Measurements from ENCODE around the gene CARMIL3. TPM values are rescaled to one million over a fixed set of nuclear protein-coding genes. Genes with fewer than 3 reads are reported as not detected.
A peak's percentile ranks its signal among the peaks of the same experiment; 100 is the strongest.

The CARMIL3 gene
- total RNA-seq, 1 donor from 2014 or later = 3.9 TPM

GRCh38 chr14:24080142-24080530, 28.3 kb downstream of the CARMIL3 start:
- Mint-ChIP-seq H3K4me3 (peak overlapping the region; percentile 44), H3K4me1 (peaks cover 42% of the 10 kb centered on the region), H3K27me3 (no peaks in the 10 kb centered on the region), H3K9me3 (no peaks in the 10 kb centered on the region), H3K36me3 (ENCODE audit: low read depth) (no peaks in the 10 kb centered on the region), H3K27ac (peak overlapping the region; percentile 83)
- intact Hi-C loops (cut with micrococcal nuclease) = loop anchor here (2.0 kb wide), 2 partner anchors 67 to 351 kb away; partner anchors contain the start of genes PSME2 and RNF31
- CTCF ChIA-PET = interaction anchor here (1.1 to 4.0 kb wide), 7 partner anchors 10 to 46 kb away, joined by 3 to 24 read pairs (median 7); partner anchors contain the start of genes CARMIL3 and PCK2
- DNase-seq (no peak), ATAC-seq (ENCODE audit: low read depth) (no peak)
- POLR2A ChIA-PET = interaction anchor here (0.8 to 5.1 kb wide), 10 partner anchors 10 to 162 kb away, joined by 3 to 111 read pairs (median 12); partner anchors contain the start of genes DCAF11, EMC9, IRF9 and NRL
- no peak for TF ChIP-seq CTCF (IDR thresholded peaks at IDR 0.05)

GRCh38 chr14:24080888-24081738, 29.3 kb downstream of the CARMIL3 start:
- DNase-seq (peak; percentile 75), ATAC-seq (ENCODE audit: low read depth) (peak; percentile 95)
- intact Hi-C loops (cut with micrococcal nuclease) = loop anchor here (1.0 to 2.0 kb wide), 6 partner anchors 9 to 350 kb away; partner anchors contain the start of genes CARMIL3, DCAF11, NRL and PCK2
- CTCF ChIA-PET = interaction anchor here (1.1 to 4.0 kb wide), 12 partner anchors 9 to 251 kb away, joined by 3 to 24 read pairs (median 4); partner anchors contain the start of genes CARMIL3 and PCK2
- no peaks in the 10 kb centered on the region for H3K27me3 Mint-ChIP-seq
- POLR2A ChIA-PET = interaction anchor here (0.6 to 5.1 kb wide), 18 partner anchors 11 to 1152 kb away, joined by 3 to 111 read pairs (median 5); partner anchors contain the start of genes CARMIL3, DCAF11, EMC9 and IRF9
- peak overlapping the region; percentile 82 for H3K4me3 Mint-ChIP-seq
- H3K4me1 Mint-ChIP-seq = peaks cover 32% of the 10 kb centered on the region
- no peaks in the 10 kb centered on the region for H3K36me3 Mint-ChIP-seq (ENCODE audit: low read depth)
- no peak for TF ChIP-seq CTCF (IDR thresholded peaks at IDR 0.05)
- no peaks in the 10 kb centered on the region for H3K9me3 Mint-ChIP-seq
- peak overlapping the region; percentile 83 for H3K27ac Mint-ChIP-seq

GRCh38 chr14:24081739-24082211, 30.0 kb downstream of the CARMIL3 start:
- intact Hi-C loops (cut with micrococcal nuclease) = loop anchor here (1.0 to 2.0 kb wide), 6 partner anchors 9 to 349 kb away; partner anchors contain the start of genes CARMIL3, DCAF11, NRL and PCK2

GRCh38 chr14:24082411-24083080, 30.7 kb downstream of the CARMIL3 start:
- no peaks in the 10 kb centered on the region for H3K36me3 Mint-ChIP-seq (ENCODE audit: low read depth)
- H3K4me1 Mint-ChIP-seq = peaks cover 25% of the 10 kb centered on the region
- peak overlapping the region; percentile 82 for H3K4me3 Mint-ChIP-seq
- peak overlapping the region; percentile 79 for H3K27ac Mint-ChIP-seq
- H3K9me3 Mint-ChIP-seq = no peaks in the 10 kb centered on the region
- DNase-seq (no peak), ATAC-seq (ENCODE audit: low read depth) (no peak)
- ChIA-PET CTCF (interaction anchor here (1.1 to 4.0 kb wide), 3 partner anchors 8 to 24 kb away, joined by 5 to 24 read pairs (median 5); no protein-coding TSS in a partner anchor), POLR2A (interaction anchor here (1.1 to 5.1 kb wide), 8 partner anchors 10 to 160 kb away, joined by 4 to 111 read pairs (median 15); partner anchors contain the start of genes CARMIL3, DCAF11, IRF9 and NRL)
- TF ChIP-seq CTCF (IDR thresholded peaks at IDR 0.05) = no peak
- intact Hi-C loops (cut with micrococcal nuclease) = no loop called here
- no peaks in the 10 kb centered on the region for H3K27me3 Mint-ChIP-seq

More at GRCh38 chr14:24081739-24082211, 30.0 kb downstream of the CARMIL3 start:
- ChIA-PET CTCF (interaction anchor here (1.1 to 4.0 kb wide), 9 partner anchors 9 to 250 kb away, joined by 3 to 24 read pairs (median 5); partner anchors contain the start of gene PCK2), POLR2A (interaction anchor here (0.9 to 5.1 kb wide), 12 partner anchors 11 to 1152 kb away, joined by 3 to 111 read pairs (median 10); partner anchors contain the start of genes CARMIL3, DCAF11, EMC9 and IRF9)
- peak overlapping the region; percentile 82 for H3K27ac Mint-ChIP-seq
- H3K27me3 Mint-ChIP-seq = no peaks in the 10 kb centered on the region
- TF ChIP-seq CTCF (IDR thresholded peaks at IDR 0.05) = no peak
- H3K4me3 Mint-ChIP-seq = peak overlapping the region; percentile 82
- H3K36me3 Mint-ChIP-seq (ENCODE audit: low read depth) = no peaks in the 10 kb centered on the region
- peaks cover 25% of the 10 kb centered on the region for H3K4me1 Mint-ChIP-seq
- no peak for ATAC-seq (ENCODE audit: low read depth)
- no peaks in the 10 kb centered on the region for H3K9me3 Mint-ChIP-seq
- no peak for DNase-seq

Measured in activated B cell treated with CpG ODN at 0.5 μM for 24 hours (primary cell).